Pancreas (tissue), 10 donors: Measurements from ENCODE around the gene CUTA. TPM values are rescaled to one million over a fixed set of nuclear protein-coding genes. Genes with fewer than 3 reads are reported as not detected.

ENCODE experiments used
- ATAC-seq, 4 donors: fragments of 200-7000 bp; cut with Tn5 transposase; one replicate each; pipeline versions ENCODE4 v1.8.0 to v1.9.1; 2020; ENCODE audit warnings: mild to moderate bottlenecking in 4 of 4, moderate library complexity in 4 of 4
- DNase-seq, 6 donors: peaks; one replicate each; pipeline ENCODE4 v3.0.0-alpha.2; 2020
- FAIRE-seq: peaks from 2 replicates; lab custom pipeline; 2012; peaks lifted over from hg19 to GRCh38; lab: Jason Lieb, UNC
- H3K27ac ChIP-seq, 4 donors: fragments of 200-600 bp; sonication (generic); 1 replicate in 3 of 4; 2 replicates in 1 of 4; pipeline versions ENCODE4 v1.5.0 to v1.8.0; 2020
- H3K27me3 ChIP-seq, 4 donors: fragments of 200-600 bp; one replicate each; pipeline ENCODE4 v1.8.0; 2021
- H3K36me3 ChIP-seq, 3 donors: fragments of 200-600 bp; sonication (generic) in 1 of 3; one replicate each; pipeline versions ENCODE4 v1.5.0 to v1.8.0; 2020 to 2021
- H3K4me1 ChIP-seq, 3 donors: fragments of 200-600 bp; one replicate each; pipeline ENCODE4 v1.8.0; 2021
- H3K4me3 ChIP-seq, 4 donors: fragments of 200-600 bp; sonication (generic) in 2 of 4; one replicate each; pipeline versions ENCODE4 v1.5.0 to v1.8.0; 2020 to 2021
- H3K9me3 ChIP-seq, 4 donors: fragments of 200-600 bp; one replicate each; pipeline ENCODE4 v1.8.0; 2021
- CTCF ChIP-seq, 4 donors: fragments of 200-600 bp; sonication (generic) in 3 of 4; IDR thresholded peaks; one replicate each; pipeline versions ENCODE4 v1.5.0 to v1.8.0; 2021; ENCODE audit warnings: antibody characterized with exemption in 4 of 4
- WGBS, 2 donors: extraction: QIAGEN DNeasy Blood & Tissue Kit; methylation state at CpG; one replicate each; pipeline ENCODE4 v1.1.7; 2013; 5-methylcytosine and 5-hydroxymethylcytosine counted together
- intact Hi-C, 3 donors: fragments of 100-400 bp; cut with DNase I; formaldehyde crosslinking; loops; one replicate each; pipeline versions ENCODE4 v1.11.1 to v1.14.2; 2022
- polyA plus RNA-seq, 2 donors: library from polyadenylated mRNA; stranded (reverse); fragments of 200-250 nt; gene quantifications; one replicate each; pipeline ENCODE4 v1.2.3, GENCODE V29; 2013
- total RNA-seq, 6 donors: library from RNA; stranded (reverse); fragmentation: NEBNext Ultra II Directional in 4 of 6; extraction: Animal tissue kit (Norgen Biotek cat#: 25700) in 4 of 6; gene quantifications; one replicate each; pipeline versions ENCODE4 v1.2.1 to v1.2.4, GENCODE V29; 2021 to 2023
- donor health status: healthy with polysubstance abuse.
- donor health status: DM: no; HTN: no; CAD: no; lungs with moderate emphysema.
- donor health status: DM: no; HTN: no; CAD: no.
- donor health status: control.
- donor health status: control.
- donor health status: Bipolar disorder and iron deficiency.
- donor health status: DM: yes; HTN: yes; CAD: no.
- donor health status: DM: no; HTN: no; CAD: no.
- donor health status: DM: no; HTN: no; CAD: no.
- donor health status: DM: yes; HTN: yes; CAD: no.

CUTA gene
- total and polyA plus RNA-seq, 8 donors, result 65.0 to 204 (median 83.7) TPM

DNA sequence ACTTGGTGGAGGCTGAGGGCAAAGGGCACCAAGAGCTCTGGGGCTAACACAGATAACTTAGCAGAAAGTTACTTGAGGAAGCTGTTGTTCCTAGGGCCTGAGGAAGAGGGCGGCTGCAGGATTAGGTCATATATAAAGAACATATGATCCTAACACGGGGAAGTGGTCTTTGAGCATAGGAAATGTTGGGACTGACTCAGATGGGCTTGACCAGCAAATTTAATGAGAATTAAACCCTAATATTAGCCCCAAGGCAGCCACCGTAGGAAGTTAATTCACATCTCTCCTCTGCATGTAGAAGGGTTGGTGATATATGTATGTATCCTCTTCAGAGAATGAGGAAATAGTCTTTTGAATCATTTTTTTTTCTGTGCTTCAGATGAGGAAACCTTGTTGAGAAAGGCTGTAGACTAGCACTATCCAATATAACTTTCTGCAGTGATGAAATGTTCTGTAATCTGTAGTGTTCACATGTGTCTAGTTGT, 27.3 kb upstream of the CUTA start:
- FAIRE-seq (no peak), DNase-seq (no peak), ATAC-seq (peak in 1 of 4 donors; percentile 27)
- 68 to 87% methylated on average over 3 of the region's 3 CpGs for WGBS, 2 donors
- intact Hi-C loops, result no loop called here
- Histone ChIP-seq H3K36me3 (no peaks in the 10 kb centered on the region), H3K4me1 (no peaks in the 10 kb centered on the region), H3K27ac (no peak overlapping the region), H3K4me3 (no peak overlapping the region), H3K27me3 (no peaks in the 10 kb centered on the region), H3K9me3 (no peaks in the 10 kb centered on the region)
- TF ChIP-seq CTCF (IDR thresholded peaks at IDR 0.05), result no peak

DNA sequence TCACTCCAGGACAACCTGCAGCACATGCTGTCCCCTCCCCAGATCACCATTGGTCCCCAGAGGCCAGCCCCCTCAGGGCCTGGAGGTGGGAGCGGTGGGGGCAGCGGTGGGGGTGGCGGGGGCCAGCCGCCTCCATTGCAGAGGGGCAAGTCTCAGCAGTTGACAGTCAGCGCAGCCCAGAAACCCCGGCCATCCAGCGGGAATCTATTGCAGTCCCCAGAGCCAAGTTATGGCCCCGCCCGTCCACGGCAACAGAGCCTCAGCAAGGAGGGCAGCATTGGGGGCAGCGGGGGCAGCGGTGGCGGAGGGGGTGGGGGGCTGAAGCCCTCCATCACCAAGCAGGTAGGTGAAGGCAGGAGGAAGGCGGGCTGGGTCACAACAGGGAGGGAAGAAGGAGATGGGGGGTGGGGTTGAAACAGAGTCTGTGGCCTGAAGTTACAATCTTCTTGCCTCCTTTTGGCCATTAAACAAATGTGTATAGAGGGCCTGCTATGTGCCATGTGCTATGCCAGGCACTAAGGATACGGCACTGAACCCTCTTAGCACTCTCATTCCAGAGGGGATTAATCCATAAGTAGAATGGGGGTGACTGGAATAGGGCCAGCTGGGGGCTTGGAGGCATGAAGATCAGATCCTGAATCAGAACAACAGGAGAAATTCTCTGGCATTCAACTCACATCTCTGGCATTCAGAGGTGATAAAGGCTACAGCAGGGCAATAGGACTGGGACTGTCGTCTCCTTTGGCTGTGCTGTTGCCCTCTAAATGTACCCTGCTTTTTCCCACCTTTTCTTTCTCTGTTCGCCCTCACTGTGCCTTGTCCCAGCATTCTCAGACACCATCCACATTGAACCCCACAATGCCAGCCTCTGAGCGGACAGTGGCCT, 26.0 kb upstream of the CUTA start:
- 92 to 95% methylated on average over 18 of the region's 18 CpGs for WGBS, 2 donors
- DNase-seq (no peak), ATAC-seq (no peak), FAIRE-seq (no peak)
- H3K27me3 ChIP-seq, result no peaks in the 10 kb centered on the region
- H3K27ac ChIP-seq, result no peak overlapping the region
- intact Hi-C loops, result no loop called here
- no peak for TF ChIP-seq CTCF (IDR thresholded peaks at IDR 0.05)
- H3K9me3 ChIP-seq, result no peaks in the 10 kb centered on the region
- no peaks in the 10 kb centered on the region for H3K36me3 ChIP-seq
- H3K4me1 ChIP-seq, result no peaks in the 10 kb centered on the region
- H3K4me3 ChIP-seq, result no peak overlapping the region

GRCh38 chr6:33443025-33443424, 25.1 kb upstream of the CUTA start:
- Histone ChIP-seq H3K36me3 (peaks cover 0 to 2% (median 0%) of the 10 kb centered on the region in 3 donors), H3K4me1 (no peaks in the 10 kb centered on the region), H3K4me3 (no peak overlapping the region), H3K27me3 (no peaks in the 10 kb centered on the region), H3K9me3 (no peaks in the 10 kb centered on the region), H3K27ac (no peak overlapping the region)
- DNase-seq (no peak), FAIRE-seq (no peak), ATAC-seq (no peak)
- no peak for TF ChIP-seq CTCF (IDR thresholded peaks at IDR 0.05)
- intact Hi-C loops, result no loop called here
- 92 to 95% methylated on average over 16 to 17 of the region's 17 CpGs for WGBS, 2 donors

GRCh38 chr6:33442283-33442682, 24.4 kb upstream of the CUTA start:
- Histone ChIP-seq H3K4me1 (no peaks in the 10 kb centered on the region), H3K4me3 (no peak overlapping the region), H3K27ac (no peak overlapping the region), H3K27me3 (no peaks in the 10 kb centered on the region), H3K36me3 (peaks cover 0 to 3% (median 0%) of the 10 kb centered on the region in 3 donors), H3K9me3 (no peaks in the 10 kb centered on the region)
- 81 to 86% methylated on average over 8 of the region's 8 CpGs for WGBS, 2 donors
- ATAC-seq (no peak), DNase-seq (no peak), FAIRE-seq (no peak)
- TF ChIP-seq CTCF (IDR thresholded peaks at IDR 0.05), result no peak
- intact Hi-C loops, result no loop called here

DNA sequence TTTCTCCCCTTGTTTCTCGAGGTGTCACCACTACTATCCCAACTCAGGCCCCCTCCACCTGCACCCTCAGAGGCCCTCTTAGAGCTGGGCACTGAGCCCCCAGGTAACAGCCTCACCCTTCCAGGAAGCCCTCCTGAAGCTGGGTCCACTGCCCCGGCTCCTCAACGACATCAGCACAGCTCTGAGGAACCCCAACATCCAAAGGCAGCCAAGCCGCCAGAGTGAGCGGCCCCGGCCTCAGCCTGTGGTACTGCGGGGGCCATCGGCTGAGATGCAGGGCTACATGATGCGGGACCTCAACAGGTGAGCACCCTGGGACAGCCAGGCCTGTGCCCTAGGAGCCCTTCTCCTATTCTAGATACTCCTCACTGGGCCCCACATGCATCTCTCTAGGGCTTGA, 23.6 kb upstream of the CUTA start:
- 90 to 96% methylated on average over 9 of the region's 9 CpGs for WGBS, 2 donors
- H3K36me3 ChIP-seq, result peaks cover 0 to 3% (median 0%) of the 10 kb centered on the region in 3 donors
- no peaks in the 10 kb centered on the region for H3K27me3 ChIP-seq
- no peak overlapping the region for H3K27ac ChIP-seq
- H3K9me3 ChIP-seq, result no peaks in the 10 kb centered on the region
- no peaks in the 10 kb centered on the region for H3K4me1 ChIP-seq
- DNase-seq (no peak), FAIRE-seq (no peak), ATAC-seq (no peak)
- intact Hi-C loops, result no loop called here
- H3K4me3 ChIP-seq, result no peak overlapping the region
- no peak for TF ChIP-seq CTCF (IDR thresholded peaks at IDR 0.05)
